Measurements from ENCODE around the gene PELI3. TPM values are rescaled to one million over a fixed set of nuclear protein-coding genes. Genes with fewer than 3 reads are reported as not detected.
"Not testable (repeated sequence)": the region's sequence is repeated elsewhere in the genome, so short reads cannot be mapped to it uniquely, and the experiment has no call there.

The PELI3 gene
- total RNA-seq, 1 donor from 2014 or later, result 3.6 TPM

DNA sequence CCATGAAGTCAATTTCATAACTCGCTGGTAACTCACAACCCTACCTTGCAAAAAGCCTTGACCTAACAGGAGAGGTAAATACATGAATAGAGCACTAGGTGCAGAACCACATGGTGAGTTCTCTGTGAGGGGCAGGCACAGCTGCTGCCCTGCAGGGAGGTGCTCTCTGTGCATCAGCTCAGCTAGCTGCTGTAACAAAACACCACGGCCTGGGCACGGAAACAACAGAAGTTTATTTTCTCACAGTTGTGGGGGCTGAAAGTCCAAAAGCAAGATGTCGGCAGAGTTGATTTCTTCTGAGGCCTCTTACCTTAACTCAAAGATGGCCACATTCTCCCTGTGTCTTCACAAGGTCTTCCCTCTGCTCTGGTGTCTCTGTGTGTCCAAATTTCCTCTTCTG lies 15.0 kb upstream of the PELI3 start:
- H3K4me3 ChIP-seq (ENCODE audit: low read depth, low read length), result no peak overlapping the region
- no peak for TF ChIP-seq CTCF (conservative IDR thresholded peaks at IDR 0.05; ENCODE audit: low read depth, low read length)
- no peak for DNase-seq (ENCODE audit: low read depth)

DNA sequence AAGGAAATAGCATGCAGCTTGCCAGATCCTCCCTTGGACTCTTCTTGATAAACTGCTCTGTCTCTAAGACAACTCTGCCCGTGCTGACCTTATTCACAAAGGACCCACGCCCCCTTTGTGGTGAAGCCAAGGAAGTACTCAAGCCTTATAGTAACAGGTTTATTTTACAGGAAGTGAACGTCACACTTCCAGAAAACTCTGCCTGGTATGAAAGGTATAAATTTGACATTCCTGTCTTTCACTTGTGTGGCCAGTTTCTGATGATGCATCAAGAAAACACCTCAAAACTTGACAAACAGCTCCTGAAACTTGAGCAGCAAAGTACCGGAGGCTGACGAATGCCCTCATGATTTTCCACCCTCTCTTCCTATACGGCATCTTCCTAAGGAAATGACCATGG lies 12.5 kb upstream of the PELI3 start:
- no peak for DNase-seq (ENCODE audit: low read depth)
- no peak for TF ChIP-seq CTCF (conservative IDR thresholded peaks at IDR 0.05; ENCODE audit: low read depth, low read length)
- no peak overlapping the region for H3K4me3 ChIP-seq (ENCODE audit: low read depth, low read length)

GRCh38 chr11:66454828-66455227 lies 11.9 kb upstream of the PELI3 start:
- no peak for TF ChIP-seq CTCF (conservative IDR thresholded peaks at IDR 0.05; ENCODE audit: low read depth, low read length)
- no peak for DNase-seq (ENCODE audit: low read depth)
- no peak overlapping the region for H3K4me3 ChIP-seq (ENCODE audit: low read depth, low read length)

DNA sequence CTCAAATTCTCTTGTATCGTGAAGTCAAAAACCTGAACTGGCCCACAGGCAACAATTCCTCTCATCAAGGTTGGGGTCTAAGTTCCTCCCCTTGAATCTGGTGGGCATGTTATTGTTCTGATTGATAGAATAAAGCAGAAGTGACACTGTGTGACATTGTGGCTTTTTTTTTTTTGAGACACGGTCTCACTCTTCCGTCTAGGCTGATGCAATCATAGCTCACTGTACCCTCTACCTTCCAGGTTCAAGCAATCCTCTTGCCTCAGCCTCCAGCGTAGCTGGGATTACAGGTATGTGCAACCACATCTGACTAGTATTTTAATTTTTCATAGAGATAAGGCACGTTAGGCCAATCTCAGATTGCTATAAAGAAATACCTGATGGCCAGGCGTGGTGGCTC lies 8.9 kb upstream of the PELI3 start:
- H3K4me3 ChIP-seq (ENCODE audit: low read depth, low read length), result no peak overlapping the region
- no peak for DNase-seq (ENCODE audit: low read depth)
- TF ChIP-seq CTCF (conservative IDR thresholded peaks at IDR 0.05; ENCODE audit: low read depth, low read length), result no peak

GRCh38 chr11:66459138-66459778 lies 7.4 kb upstream of the PELI3 start:
- no peak overlapping the region for H3K4me3 ChIP-seq (ENCODE audit: low read depth, low read length)
- TF ChIP-seq CTCF (conservative IDR thresholded peaks at IDR 0.05; ENCODE audit: low read depth, low read length), result no peak
- DNase-seq (ENCODE audit: low read depth), result no peak

DNA sequence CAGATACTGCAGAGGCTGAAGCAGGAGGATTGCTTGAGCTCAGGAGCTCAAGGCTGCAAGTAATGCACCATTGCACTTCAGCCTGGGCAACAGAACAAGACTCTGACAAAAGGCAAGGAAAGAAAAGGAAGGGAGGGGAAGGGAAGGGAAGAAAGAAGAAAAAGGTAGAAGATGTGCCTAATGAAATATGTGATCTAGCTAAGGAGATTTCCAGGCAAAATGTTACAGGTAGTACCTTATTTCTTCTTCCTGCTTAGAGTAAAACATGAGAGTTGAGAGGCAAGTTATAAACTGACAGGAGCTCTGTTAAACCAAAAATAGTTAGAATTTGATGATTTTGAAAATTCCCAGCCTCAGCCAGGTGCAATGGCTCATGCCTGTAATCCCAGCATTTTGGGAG lies 4.7 kb upstream of the PELI3 start:
- H3K4me3 ChIP-seq (ENCODE audit: low read depth, low read length), result no peak overlapping the region
- no peak for DNase-seq (ENCODE audit: low read depth)
- TF ChIP-seq CTCF (conservative IDR thresholded peaks at IDR 0.05; ENCODE audit: low read depth, low read length), result no peak

DNA sequence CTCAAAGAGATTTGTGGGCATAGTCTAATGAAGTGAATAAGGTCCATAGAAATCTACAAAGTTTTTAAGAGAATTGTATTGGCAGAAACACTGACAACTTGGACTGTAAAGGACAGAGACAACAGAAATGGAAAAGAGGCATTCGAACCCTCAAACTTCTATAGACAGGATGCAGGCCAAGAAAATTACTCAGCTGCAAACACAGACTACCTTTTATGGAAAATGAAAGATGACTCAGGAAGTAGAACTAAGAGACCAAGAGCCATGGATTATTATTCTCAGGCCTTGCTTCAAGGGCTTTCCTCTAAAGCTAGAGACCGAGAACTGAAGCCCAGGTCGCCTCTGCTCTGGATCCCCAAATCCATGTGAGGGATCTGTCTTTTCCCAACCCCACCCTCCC lies 3.8 kb upstream of the PELI3 start:
- no peak for DNase-seq (ENCODE audit: low read depth)
- H3K4me3 ChIP-seq (ENCODE audit: low read depth, low read length), result no peak overlapping the region
- TF ChIP-seq CTCF (conservative IDR thresholded peaks at IDR 0.05; ENCODE audit: low read depth, low read length), result no peak

- not testable (repeated sequence) for H3K4me3 ChIP-seq (ENCODE audit: low read depth, low read length); DNase-seq (ENCODE audit: low read depth)
These were observed 2.6 kb upstream of the PELI3 start for GRCh38 chr11:66464116-66464515.

All from epithelial cell of proximal tubule (primary cell).